GM19240 (cell line): Measurements from ENCODE around the gene PAPSS2.
"Not testable (repeated sequence)": the region's sequence is repeated elsewhere in the genome, so short reads cannot be mapped to it uniquely, and the experiment has no call there.

Experiments
- DNase-seq: peaks from one replicate; pipeline ENCODE4 v3.0.0; 2011; ENCODE audit warnings: low spot score; ENCODE audit not compliant: insufficient read length

Gene PAPSS2

GRCh38 chr10:87746911-87747310 lies 87.2 kb downstream of the PAPSS2 start:
- no peak for DNase-seq

DNA sequence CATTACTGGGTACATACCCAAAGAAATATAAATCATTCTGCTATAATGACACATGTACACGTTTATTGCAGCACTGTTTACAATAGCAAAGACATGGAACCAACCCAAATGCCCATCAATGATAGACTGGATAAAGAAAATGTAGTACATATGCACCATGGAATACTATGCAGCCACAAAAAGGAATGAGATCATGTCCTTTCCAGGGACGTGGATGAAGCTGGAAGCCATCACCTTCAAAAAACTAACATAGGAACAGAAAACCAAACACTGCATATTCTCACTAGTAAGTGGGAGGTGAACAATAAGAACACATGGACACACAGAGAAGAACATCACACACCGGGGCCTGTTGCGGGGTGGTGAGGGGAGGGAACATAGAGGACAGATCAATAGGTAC lies 88.6 kb downstream of the PAPSS2 start:
- DNase-seq = not testable (repeated sequence)

DNA sequence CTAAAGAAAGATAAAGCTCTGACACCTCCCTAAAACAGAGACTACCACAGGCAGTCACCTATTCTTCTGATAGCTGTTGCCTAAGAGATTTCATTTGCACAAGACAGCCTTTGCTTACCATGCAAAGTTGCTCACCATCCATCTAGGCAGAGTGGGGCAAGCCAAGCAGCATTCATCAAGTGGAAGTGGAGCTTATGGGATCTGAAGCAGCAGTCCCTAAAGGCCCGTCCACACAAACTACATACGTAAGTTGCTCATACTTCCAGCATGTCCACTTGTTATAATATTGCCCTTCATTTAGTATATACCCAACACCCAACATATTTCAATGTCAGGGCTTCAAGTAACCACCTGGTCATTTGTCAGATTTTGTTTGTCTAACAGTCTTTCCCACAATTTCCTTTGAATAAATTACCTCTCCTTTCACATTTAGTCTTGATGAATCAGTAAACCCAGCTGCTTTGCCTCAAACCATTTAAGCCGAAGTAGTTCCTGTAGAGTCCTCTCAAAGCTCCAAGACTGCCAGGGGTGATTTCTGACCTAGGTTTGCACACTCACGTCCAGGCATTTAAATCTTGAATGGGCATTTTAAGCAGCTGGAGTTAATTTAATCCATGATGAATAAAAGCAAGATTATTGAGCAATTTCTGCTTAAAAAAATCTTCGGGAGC lies 90.5 kb downstream of the PAPSS2 start:
- no peak for DNase-seq

- DNase-seq = no peak
Observed at GRCh38 chr10:87750817-87751216, 91.1 kb downstream of the PAPSS2 start.

GRCh38 chr10:87751274-87751673 lies 91.6 kb downstream of the PAPSS2 start:
- no peak for DNase-seq

- no peak for DNase-seq
Observed at GRCh38 chr10:87752566-87752965, 92.9 kb downstream of the PAPSS2 start.

- no peak for DNase-seq
Observed at GRCh38 chr10:87753995-87754866, 94.6 kb downstream of the PAPSS2 start.

DNA sequence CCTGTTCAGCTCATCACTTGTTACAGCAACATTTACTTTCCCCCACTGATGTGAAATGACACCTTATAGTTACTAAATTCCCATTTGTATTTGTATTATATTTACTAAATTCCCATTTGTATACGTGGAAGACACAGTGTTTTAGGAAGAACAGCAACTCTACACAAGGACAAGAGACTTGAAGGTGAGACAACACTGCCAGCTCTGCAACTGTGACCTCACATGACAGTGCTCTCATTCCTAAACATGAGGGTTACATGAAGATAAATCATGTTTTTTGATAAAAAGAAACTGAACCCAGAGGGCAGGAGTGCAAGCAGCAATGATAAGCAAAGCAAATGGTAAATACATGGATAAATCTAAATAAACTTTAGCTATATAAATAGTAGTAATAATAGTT lies 98.0 kb downstream of the PAPSS2 start:
- no peak for DNase-seq

- DNase-seq = no peak
Observed at GRCh38 chr10:87759551-87759950, 99.9 kb downstream of the PAPSS2 start.

DNA sequence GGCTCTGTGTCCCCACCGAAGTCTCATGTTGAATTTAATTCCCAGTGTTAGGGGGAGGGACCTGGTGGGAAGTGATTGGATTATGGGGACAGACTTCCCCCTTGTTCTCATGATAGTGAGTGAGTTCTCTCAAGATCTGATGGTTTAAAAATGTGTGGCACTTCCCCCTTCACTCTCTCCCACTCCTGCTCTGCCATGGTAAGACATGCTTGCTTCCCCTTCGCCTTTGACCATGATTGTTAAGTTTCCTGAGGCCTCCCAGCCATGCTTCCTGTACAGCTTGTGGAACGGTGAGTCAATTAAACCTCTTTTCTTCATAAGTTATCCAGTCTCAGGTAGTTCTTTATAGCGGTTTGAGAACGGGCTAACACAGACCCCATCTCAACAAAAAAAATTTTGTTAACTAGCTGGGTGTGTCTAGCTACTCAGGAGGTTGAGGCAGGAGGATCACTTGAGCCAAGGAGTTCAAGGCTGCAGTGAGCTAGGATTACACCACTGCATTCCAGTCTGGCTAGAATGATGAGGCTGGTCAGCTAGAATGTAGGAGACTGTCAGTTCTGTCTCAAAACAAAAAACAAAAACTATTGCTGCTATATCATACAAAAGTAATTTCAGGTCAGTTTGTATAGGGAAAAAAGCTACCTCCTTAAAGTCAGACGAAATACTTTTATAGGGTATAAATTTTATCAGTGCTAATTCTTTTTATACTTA lies 100.7 kb downstream of the PAPSS2 start:
- no peak for DNase-seq

DNA sequence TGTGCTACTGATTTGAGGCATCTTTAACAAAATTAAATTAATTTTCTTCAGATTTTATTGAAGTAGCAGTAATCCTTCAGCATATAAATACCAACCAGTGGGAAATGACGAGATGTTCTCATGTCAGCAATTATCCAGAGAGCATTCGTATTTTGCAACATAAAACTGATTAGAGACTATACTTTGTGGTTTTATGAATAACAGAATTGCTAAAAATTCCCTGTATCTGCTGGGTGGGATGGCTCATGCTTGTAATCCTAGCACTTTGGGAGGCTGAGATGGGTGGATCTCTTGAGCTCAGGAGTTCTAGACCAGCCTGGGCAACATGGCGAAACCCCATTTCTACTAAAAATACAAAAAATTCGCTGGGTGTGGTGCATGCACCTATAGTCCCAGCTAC lies 101.5 kb downstream of the PAPSS2 start:
- no peak for DNase-seq

- no peak for DNase-seq
Observed at GRCh38 chr10:87761892-87762291, 102.2 kb downstream of the PAPSS2 start.

DNA sequence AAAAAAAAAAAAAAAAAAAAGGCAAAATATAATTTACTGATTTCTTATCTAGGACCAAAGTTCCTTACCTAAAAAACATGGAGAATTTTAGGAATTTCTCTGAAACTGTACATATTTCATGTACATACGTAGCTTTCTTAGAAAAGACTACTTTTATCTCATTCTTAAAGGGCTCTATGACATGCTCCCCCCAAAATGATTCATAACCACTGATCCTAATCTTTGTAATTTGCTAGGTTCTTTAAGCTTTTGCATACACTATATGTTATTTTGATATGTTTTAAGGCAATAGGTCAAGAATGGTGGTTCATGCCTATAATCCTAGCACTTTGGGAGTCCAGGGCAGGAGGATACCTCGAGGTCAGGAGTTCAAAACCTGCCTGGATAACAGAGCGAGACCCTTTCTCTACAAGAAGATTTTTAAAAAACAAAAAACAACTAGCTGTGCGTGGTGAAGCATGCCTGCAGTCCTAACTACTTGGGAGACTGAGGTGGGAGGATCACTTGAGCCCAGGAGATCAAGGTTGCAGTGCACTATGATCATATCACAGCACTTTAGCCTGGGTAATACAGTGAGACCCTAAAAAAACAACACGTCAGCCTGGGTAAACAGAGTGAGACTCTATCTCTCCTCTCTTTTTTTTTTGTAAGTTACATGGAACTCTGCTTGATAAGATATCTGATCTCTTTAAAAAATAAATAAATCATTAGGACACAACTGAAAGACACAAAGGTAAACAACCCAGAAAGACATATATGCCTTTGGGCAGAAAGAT lies 103.6 kb downstream of the PAPSS2 start:
- no peak for DNase-seq

GRCh38 chr10:87764072-87764934 lies 104.6 kb downstream of the PAPSS2 start:
- DNase-seq = no peak

GRCh38 chr10:87765666-87766376 lies 106.1 kb downstream of the PAPSS2 start:
- no peak for DNase-seq

DNA sequence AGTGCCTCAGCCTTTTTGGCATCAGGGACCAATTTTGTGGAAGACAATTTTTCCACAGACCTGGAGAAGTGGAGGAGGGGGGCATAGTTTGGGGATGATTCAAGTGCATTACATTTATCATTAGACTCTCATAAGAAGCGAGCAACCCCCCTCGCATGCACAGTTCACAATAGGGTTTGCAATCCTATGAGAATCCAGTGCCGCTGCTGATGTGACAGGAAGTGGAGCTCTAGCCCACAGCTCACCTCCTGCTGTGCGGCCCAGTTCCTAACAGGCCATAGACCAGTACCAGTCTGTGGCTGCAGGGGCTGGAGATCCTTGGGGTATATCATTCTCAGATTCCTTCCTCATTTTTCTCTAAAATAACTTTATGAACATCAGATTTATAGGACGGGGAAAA lies 107.6 kb downstream of the PAPSS2 start:
- no peak for DNase-seq

GRCh38 chr10:87771871-87772500 lies 112.3 kb downstream of the PAPSS2 start:
- DNase-seq = no peak

- DNase-seq = no peak
Observed at GRCh38 chr10:87775766-87776165, 116.1 kb downstream of the PAPSS2 start.

- DNase-seq = no peak
Observed at GRCh38 chr10:87776328-87776727, 116.7 kb downstream of the PAPSS2 start.
